A549 (cell line): Measurements from ENCODE around the gene PNMA1. TPM values are rescaled to one million over a fixed set of nuclear protein-coding genes. Genes with fewer than 3 reads are reported as not detected.
"Not testable (repeated sequence)": the region's sequence is repeated elsewhere in the genome, so short reads cannot be mapped to it uniquely, and the experiment has no call there.

Experiments used
- ATAC-seq, 2 experiments: fragments of 200-7000 bp in 1 of 2; fragments of >200 bp in 1 of 2; cut with Nextera tagmentation in 1 of 2; cut with Tn5 transposase in 1 of 2; 3 replicates each; pipeline versions ENCODE4 v1.8.0 to v1.9.1; 2018 to 2020; ENCODE audit warnings: mild to moderate bottlenecking in 1 of 2, moderate library complexity in 1 of 2
- CTCF ChIA-PET: fragments of 300-600 bp; sonication (Branson Sonifier 250); formaldehyde crosslinking; extraction: SDS; loops from one replicate; lab custom pipeline; 2021; ENCODE audit warnings: antibody characterized with exemption, inconsistent platforms; lab: Yijun Ruan, JAX
- POLR2A ChIA-PET: fragments of 350-600 bp; formaldehyde crosslinking; extraction: SDS; loops from one replicate; lab custom pipeline; 2021; ENCODE audit warnings: antibody characterized with exemption, inconsistent platforms; lab: Yijun Ruan, JAX
- DNase-seq, 2 experiments: peaks; one replicate each; pipeline versions ENCODE4 v3.0.0 to v3.0.0-alpha.2; 2011 to 2016; ENCODE audit warnings: low read depth in 1 of 2, low spot score in 1 of 2
- FAIRE-seq: peaks from 2 replicates; lab custom pipeline; 2011; peaks lifted over from hg19 to GRCh38; lab: Jason Lieb, UNC
- H3K27ac ChIP-seq, 2 experiments: fragments of >200 bp; sonication (Bioruptor Twin); formaldehyde crosslinking; 3 replicates each; pipeline ENCODE4 v1.5.1; 2016 to 2017
- H3K4me1 ChIP-seq: fragments of >200 bp; sonication (Bioruptor Twin); formaldehyde crosslinking; 3 replicates; pipeline ENCODE4 v1.6.1; 2016
- H3K4me2 ChIP-seq: fragments of >200 bp; sonication (Bioruptor Twin); formaldehyde crosslinking; 3 replicates; pipeline ENCODE4 v1.6.1; 2016
- H3K4me3 ChIP-seq: fragments of >200 bp; sonication (Bioruptor Twin); formaldehyde crosslinking; 3 replicates; pipeline ENCODE4 v1.5.1; 2016
- H3K9me3 ChIP-seq: fragments of >200 bp; sonication (Bioruptor Twin); formaldehyde crosslinking; 3 replicates; pipeline ENCODE4 v1.6.1; 2016
- CBX2 ChIP-seq: fragments of 200-600 bp; sonication (generic); IDR thresholded peaks from 2 replicates; pipeline ENCODE4 v1.6.1; 2016; ENCODE audit warnings: low read depth, mild to moderate bottlenecking, borderline replicate concordance
- CEBPB ChIP-seq, 2 experiments: fragments of >200 bp in 1 of 2; sonication (Bioruptor Twin) in 1 of 2; formaldehyde crosslinking in 1 of 2; IDR thresholded peaks; 2 replicates each; pipeline ENCODE4 v1.6.1; 2012 to 2016
- CHD2 ChIP-seq: fragments of 150-350 bp; IDR thresholded peaks from 2 replicates; pipeline ENCODE4 v1.6.1; 2014; ENCODE audit warnings: low read length; ENCODE audit not compliant: partially characterized antibody
- CTCF ChIP-seq: fragments of >200 bp; sonication (Bioruptor Twin); formaldehyde crosslinking; IDR thresholded peaks from 3 replicates; pipeline ENCODE4 v1.5.1; 2016
- EHF ChIP-seq: fragments of 250-450 bp; sonication (Bioruptor Pico); IDR thresholded peaks from 2 replicates; pipeline ENCODE4 v1.5.0; 2020; ENCODE audit warnings: mild to moderate bottlenecking
- ESRRA ChIP-seq: fragments of 150-350 bp; IDR thresholded peaks from 2 replicates; pipeline ENCODE4 v1.6.1; 2014; ENCODE audit warnings: mild to moderate bottlenecking, low read length, borderline replicate concordance
- FOSL2 ChIP-seq, 2 experiments: fragments of 450-650 bp in 1 of 2; fragments of >200 bp in 1 of 2; sonication (Bioruptor Twin) in 1 of 2; formaldehyde crosslinking; IDR thresholded peaks; 2 replicates each; pipeline versions ENCODE4 v1.5.0 to v1.6.1; 2016 to 2020; ENCODE audit warnings: mild to moderate bottlenecking in 1 of 2, moderate library complexity in 1 of 2
- FOXS1 ChIP-seq: fragments of 250-450 bp; sonication (Bioruptor Pico); IDR thresholded peaks from 2 replicates; pipeline ENCODE4 v1.5.0; 2020; ENCODE audit warnings: mild to moderate bottlenecking, moderate library complexity
- GATA3 ChIP-seq: IDR thresholded peaks from 2 replicates; pipeline ENCODE4 v1.6.1; 2012; ENCODE audit warnings: borderline replicate concordance
- HOXB13 ChIP-seq: fragments of 250-450 bp; sonication (Bioruptor Pico); IDR thresholded peaks from 2 replicates; pipeline ENCODE4 v1.5.0; 2020; ENCODE audit warnings: low read depth, mild to moderate bottlenecking, moderate library complexity
- JUNB ChIP-seq: fragments of >200 bp; sonication (Bioruptor Twin); formaldehyde crosslinking; IDR thresholded peaks from 2 replicates; pipeline ENCODE4 v1.6.1; 2016
- MAX ChIP-seq: IDR thresholded peaks from 2 replicates; pipeline ENCODE4 v1.6.1; 2012
- MAZ ChIP-seq: fragments of 150-350 bp; IDR thresholded peaks from 2 replicates; pipeline ENCODE4 v1.6.1; 2014; ENCODE audit warnings: antibody characterized with exemption, low read depth, low read length, borderline replicate concordance
- NPAS2 ChIP-seq: fragments of 250-450 bp; sonication (Bioruptor Pico); IDR thresholded peaks from 2 replicates; pipeline ENCODE4 v1.8.0; 2022; ENCODE audit warnings: mild to moderate bottlenecking, moderate library complexity, borderline replicate concordance
- PBX3 ChIP-seq: IDR thresholded peaks from 2 replicates; pipeline ENCODE4 v1.6.1; 2012
- RAD21 ChIP-seq, 2 experiments: fragments of >200 bp in 1 of 2; sonication (Bioruptor Twin) in 1 of 2; formaldehyde crosslinking in 1 of 2; IDR thresholded peaks in 1 of 2; conservative IDR thresholded peaks in 1 of 2; 2 replicates in 1 of 2; 3 replicates in 1 of 2; pipeline ENCODE4 v1.6.1; 2012 to 2018; ENCODE audit warnings: inconsistent platforms in 1 of 2
- REST ChIP-seq: fragments of 200-600 bp; sonication (generic); IDR thresholded peaks from 2 replicates; pipeline ENCODE4 v1.6.1; 2016; ENCODE audit warnings: antibody characterized with exemption, mild to moderate bottlenecking, moderate library complexity
- RNF2 ChIP-seq: fragments of 200-600 bp; sonication (generic); IDR thresholded peaks from 2 replicates; pipeline ENCODE4 v1.6.1; 2016; ENCODE audit warnings: low read depth, mild to moderate bottlenecking, antibody characterized with exemption, moderate library complexity, borderline replicate concordance
- SREBF2 ChIP-seq: fragments of 450-650 bp; IDR thresholded peaks from 2 replicates; pipeline ENCODE4 v1.6.1; 2014; ENCODE audit warnings: mild to moderate bottlenecking, moderate library complexity
- TFCP2L1 ChIP-seq: fragments of 250-450 bp; sonication (Bioruptor Pico); IDR thresholded peaks from 2 replicates; pipeline ENCODE4 v1.5.0; 2021; ENCODE audit warnings: mild to moderate bottlenecking
- TP53 ChIP-seq: fragments of 250-450 bp; sonication (Bioruptor Pico); IDR thresholded peaks from 2 replicates; pipeline ENCODE4 v1.5.0; 2021; ENCODE audit warnings: mild to moderate bottlenecking, moderate library complexity
- ZC3H11A ChIP-seq: fragments of 450-650 bp; IDR thresholded peaks from 2 replicates; pipeline ENCODE4 v1.6.1; 2014; ENCODE audit warnings: antibody characterized with exemption, mild to moderate bottlenecking
- WGBS: methylation state at CpG from one replicate; pipeline ENCODE4 v1.1.6; 2017; ENCODE audit errors: missing lambda C conversion rate; 5-methylcytosine and 5-hydroxymethylcytosine counted together
- polyA plus RNA-seq, 4 experiments: library from polyadenylated mRNA; depleted of rRNA in 3 of 4; stranded (reverse); fragments of >200 nt; fragmentation: RNase III in 1 of 4; extraction: RNeasy Plus Mini Kit Qiagen cat#74134 plus additional on column Dnase treatment in 1 of 4; gene quantifications; 2 replicates in 3 of 4; 3 replicates in 1 of 4; pipeline ENCODE4 v1.2.3, GENCODE V29; 2011 to 2017
- TF ChIP-seq, protein P1 (sequence below): fragments of 250-450 bp; sonication (Bioruptor Pico); IDR thresholded peaks from 2 replicates; pipeline ENCODE4 v1.5.0; 2021; ENCODE audit warnings: mild to moderate bottlenecking, moderate library complexity, borderline replicate concordance

The PNMA1 gene
- polyA plus RNA-seq, 2 of the 4 experiments (the other 2 are of a cell fraction), result 21.2 to 47.3 TPM

- DNase-seq (no peak), ATAC-seq (no peak), FAIRE-seq (no peak)
- Histone ChIP-seq H3K4me3 (no peak overlapping the region), H3K4me1 (peaks cover 19% of the 10 kb centered on the region), H3K27ac (no peak overlapping the region), H3K9me3 (no peaks in the 10 kb centered on the region), H3K4me2 (no peak overlapping the region)
- ChIA-PET POLR2A (interaction anchor here (0.7 kb wide), 1 partner anchor 35 kb away, joined by 3 read pairs; no protein-coding TSS in a partner anchor), CTCF (interaction anchor here (0.7 to 4.7 kb wide), 9 partner anchors 8 to 141 kb away, joined by 3 to 24 read pairs (median 3); partner anchors contain the start of gene PTGR2)
- no peak for TF ChIP-seq CBX2
- no peak for TF ChIP-seq JUNB
- no peak for TF ChIP-seq SREBF2
- TF ChIP-seq RAD21 (conservative IDR thresholded peaks at IDR 0.05 in 1 of 2, IDR thresholded peaks at IDR 0.05 in 1 of 2), result peak in 1 of 2 experiments; percentile 23; a peak in 1 of 5 replicates
- no peak for TF ChIP-seq ZC3H11A
- TF ChIP-seq, protein P1, sequence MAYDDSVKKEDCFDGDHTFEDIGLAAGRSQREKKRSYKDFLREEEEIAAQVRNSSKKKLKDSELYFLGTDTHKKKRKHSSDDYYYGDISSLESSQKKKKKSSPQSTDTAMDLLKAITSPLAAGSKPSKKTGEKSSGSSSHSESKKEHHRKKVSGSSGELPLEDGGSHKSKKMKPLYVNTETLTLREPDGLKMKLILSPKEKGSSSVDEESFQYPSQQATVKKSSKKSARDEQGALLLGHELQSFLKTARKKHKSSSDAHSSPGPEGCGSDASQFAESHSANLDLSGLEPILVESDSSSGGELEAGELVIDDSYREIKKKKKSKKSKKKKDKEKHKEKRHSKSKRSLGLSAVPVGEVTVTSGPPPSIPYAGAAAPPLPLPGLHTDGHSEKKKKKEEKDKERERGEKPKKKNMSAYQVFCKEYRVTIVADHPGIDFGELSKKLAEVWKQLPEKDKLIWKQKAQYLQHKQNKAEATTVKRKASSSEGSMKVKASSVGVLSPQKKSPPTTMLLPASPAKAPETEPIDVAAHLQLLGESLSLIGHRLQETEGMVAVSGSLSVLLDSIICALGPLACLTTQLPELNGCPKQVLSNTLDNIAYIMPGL (CRISPR knock-in tag), result no peak
- TF ChIP-seq NPAS2 (CRISPR knock-in tag), result no peak
- no peak for TF ChIP-seq MAX
- TF ChIP-seq CTCF, result 0 out of 3 replicates have a peak, but pooled peaks have one; percentile 9
- no peak for TF ChIP-seq TP53
- TF ChIP-seq HOXB13 (CRISPR knock-in tag), result no peak
- no peak for TF ChIP-seq ESRRA
- TF ChIP-seq GATA3, result no peak
- no peak for TF ChIP-seq FOXS1
- 75% methylated on average over 5 of the region's 5 CpGs for WGBS
These were observed 3.4 kb downstream of the PNMA1 start for GRCh38 chr14:73710737-73711136.

DNA sequence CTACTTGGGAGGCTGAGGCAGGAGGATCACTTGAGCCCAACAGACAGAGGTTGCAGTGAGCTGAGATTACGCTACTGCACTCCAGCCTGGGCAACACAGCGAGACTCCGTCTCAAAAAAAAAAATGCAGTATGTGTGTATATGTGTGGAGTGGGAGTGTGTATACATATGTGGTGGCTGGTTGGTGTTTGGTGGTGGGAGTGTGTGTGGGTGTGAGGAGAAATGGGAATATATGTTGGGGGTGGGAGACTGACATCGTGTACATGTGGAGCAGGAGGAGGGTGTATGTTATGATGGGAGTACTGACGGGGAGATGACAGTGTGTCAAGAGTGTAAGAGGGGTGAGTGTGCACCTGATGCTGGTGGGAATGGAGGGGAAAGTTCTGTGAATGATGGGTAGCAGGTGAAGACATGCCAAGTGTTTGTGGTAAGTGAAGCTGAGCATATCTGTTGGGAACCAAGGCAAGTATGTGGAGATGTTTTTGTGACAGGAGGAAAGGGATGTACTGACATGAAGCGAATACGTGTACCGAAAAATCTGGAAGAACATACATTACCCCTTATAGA is 4.2 kb downstream of the PNMA1 start:
- no peaks in the 10 kb centered on the region for H3K9me3 ChIP-seq
- ChIA-PET CTCF (interaction anchor here (0.6 to 4.7 kb wide), 7 partner anchors 8 to 141 kb away, joined by 3 to 24 read pairs (median 4); partner anchors contain the start of gene PTGR2), POLR2A (no interaction called here)
- ATAC-seq (no peak), DNase-seq (no peak), FAIRE-seq (no peak)
- TF ChIP-seq GATA3 (no peak), RNF2 (no peak), CEBPB (IDR thresholded peaks at IDR 0.05) (no peak), EHF (CRISPR knock-in tag) (no peak), RAD21 (conservative IDR thresholded peaks at IDR 0.05 in 1 of 2, IDR thresholded peaks at IDR 0.05 in 1 of 2) (no peak), CHD2 (no peak), MAZ (no peak), REST (no peak), JUNB (no peak), PBX3 (no peak), FOSL2 (IDR thresholded peaks at IDR 0.05) (no peak), FOSL2 (CRISPR knock-in tag; IDR thresholded peaks at IDR 0.05) (no peak), TFCP2L1 (no peak)
- no peak overlapping the region for H3K27ac ChIP-seq
- no peak overlapping the region for H3K4me2 ChIP-seq
- peaks cover 19% of the 10 kb centered on the region for H3K4me1 ChIP-seq
- H3K4me3 ChIP-seq, result no peak overlapping the region
- WGBS, result 89% methylated on average over 8 of the region's 8 CpGs

- H3K9me3 ChIP-seq, H3K4me2 ChIP-seq, DNase-seq, ATAC-seq, CTCF ChIA-PET, H3K4me3 ChIP-seq, H3K27ac ChIP-seq, POLR2A ChIA-PET, FAIRE-seq: not testable (repeated sequence)
- WGBS, result 82% methylated on average over 4 of the region's 4 CpGs
- peaks cover 13% of the 10 kb centered on the region for H3K4me1 ChIP-seq
These were observed 6.1 kb downstream of the PNMA1 start for GRCh38 chr14:73708076-73708475.
